Gastrocnemius medialis (tissue), 4 donors: Measurements from ENCODE around the gene FHOD3.

ENCODE experiments used
- POLR2A ChIP-seq, 2 donors: fragments of 450-650 bp; IDR thresholded peaks; one replicate each; pipeline ENCODE4 v1.6.1; 2017; ENCODE audit warnings: antibody characterized with exemption in 2 of 2, mild to moderate bottlenecking in 2 of 2, moderate library complexity in 2 of 2
- TF ChIP-seq, protein P1 (sequence below), 5 experiments: fragments of 450-650 bp in 3 of 5; fragments of 200-600 bp in 2 of 5; sonication (generic) in 2 of 5; IDR thresholded peaks in 4 of 5; conservative IDR thresholded peaks in 1 of 5; 1 replicate in 4 of 5; 2 replicates in 1 of 5; pipeline ENCODE4 v1.5.1; 2016 to 2019; ENCODE audit warnings: antibody characterized with exemption in 5 of 5, mild to moderate bottlenecking in 3 of 5, moderate library complexity in 3 of 5

GRCh38 chr18:36706134-36706881 lies 408.8 kb downstream of the FHOD3 start:
- no peak for TF ChIP-seq POLR2A (IDR thresholded peaks at IDR 0.05)
- TF ChIP-seq, protein P1, sequence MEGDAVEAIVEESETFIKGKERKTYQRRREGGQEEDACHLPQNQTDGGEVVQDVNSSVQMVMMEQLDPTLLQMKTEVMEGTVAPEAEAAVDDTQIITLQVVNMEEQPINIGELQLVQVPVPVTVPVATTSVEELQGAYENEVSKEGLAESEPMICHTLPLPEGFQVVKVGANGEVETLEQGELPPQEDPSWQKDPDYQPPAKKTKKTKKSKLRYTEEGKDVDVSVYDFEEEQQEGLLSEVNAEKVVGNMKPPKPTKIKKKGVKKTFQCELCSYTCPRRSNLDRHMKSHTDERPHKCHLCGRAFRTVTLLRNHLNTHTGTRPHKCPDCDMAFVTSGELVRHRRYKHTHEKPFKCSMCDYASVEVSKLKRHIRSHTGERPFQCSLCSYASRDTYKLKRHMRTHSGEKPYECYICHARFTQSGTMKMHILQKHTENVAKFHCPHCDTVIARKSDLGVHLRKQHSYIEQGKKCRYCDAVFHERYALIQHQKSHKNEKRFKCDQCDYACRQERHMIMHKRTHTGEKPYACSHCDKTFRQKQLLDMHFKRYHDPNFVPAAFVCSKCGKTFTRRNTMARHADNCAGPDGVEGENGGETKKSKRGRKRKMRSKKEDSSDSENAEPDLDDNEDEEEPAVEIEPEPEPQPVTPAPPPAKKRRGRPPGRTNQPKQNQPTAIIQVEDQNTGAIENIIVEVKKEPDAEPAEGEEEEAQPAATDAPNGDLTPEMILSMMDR (IDR thresholded peaks at IDR 0.05 in 4 of 5, conservative IDR thresholded peaks at IDR 0.05 in 1 of 5) = no peak
